CD4-positive, CD25-positive, alpha-beta regulatory T cell (primary cell): ENCODE data around the gene RELL2. TPM values are rescaled to one million over a fixed set of nuclear protein-coding genes. Genes with fewer than 3 reads are reported as not detected.
A peak's percentile ranks its signal among the peaks of the same experiment; 100 is the strongest.

Source experiments
- ATAC-seq, 2 donors: fragments of 150-1000 bp; cut with Tn5 transposase; one replicate each; pipeline ENCODE4 v1.10.0; 2021; ENCODE audit warnings: low read depth in 2 of 2, moderate number of reproducible peaks in 2 of 2, moderate library complexity in 1 of 2
- DNase-seq, 3 donors: peaks; one replicate each; pipeline versions ENCODE4 v3.0.0 to v3.0.0-alpha.2; 2012 to 2022; ENCODE audit warnings: mixed read lengths in 1 of 3
- H3K27ac ChIP-seq: one replicate; pipeline ENCODE4 v1.7.0; 2013; ENCODE audit warnings: mild to moderate bottlenecking, low read length; ENCODE audit not compliant: insufficient read depth, poor library complexity, severe bottlenecking
- H3K27me3 ChIP-seq: one replicate; pipeline ENCODE4 v1.7.0; 2013; ENCODE audit warnings: low read length; ENCODE audit not compliant: control insufficient read depth, insufficient read depth
- H3K36me3 ChIP-seq: one replicate; pipeline ENCODE4 v1.7.0; 2013; ENCODE audit warnings: mild to moderate bottlenecking, low read length, moderate library complexity; ENCODE audit not compliant: control insufficient read depth, insufficient read depth
- H3K4me1 ChIP-seq: 2 replicates; pipeline ENCODE4 v1.7.0; 2013; ENCODE audit warnings: mild to moderate bottlenecking, low read length; ENCODE audit not compliant: insufficient read depth, control insufficient read depth, poor library complexity, severe bottlenecking
- H3K4me3 ChIP-seq: one replicate; pipeline ENCODE4 v1.7.0; 2013; ENCODE audit warnings: low read depth, mild to moderate bottlenecking, low read length, moderate library complexity
- H3K9me3 ChIP-seq, 2 experiments: 1 replicate in 1 of 2; 2 replicates in 1 of 2; pipeline ENCODE4 v1.7.0; 2013; ENCODE audit warnings: low read length in 2 of 2, mild to moderate bottlenecking in 1 of 2, moderate library complexity in 1 of 2; ENCODE audit not compliant: control insufficient read depth in 2 of 2
- H3K27ac Mint-ChIP-seq, 3 donors: one replicate each; pipeline ENCODE4 v1.8.0; 2020 to 2022; ENCODE audit warnings: mild to moderate bottlenecking in 3 of 3, mixed read lengths in 3 of 3, moderate library complexity in 2 of 3
- H3K27me3 Mint-ChIP-seq: one replicate; pipeline ENCODE4 v1.8.0; 2022; ENCODE audit warnings: mild to moderate bottlenecking, mixed read lengths
- H3K36me3 Mint-ChIP-seq: one replicate; pipeline ENCODE4 v1.8.0; 2020; ENCODE audit warnings: mixed read lengths
- H3K4me1 Mint-ChIP-seq, 4 donors: one replicate each; pipeline ENCODE4 v1.8.0; 2020 to 2022; ENCODE audit warnings: mixed read lengths in 4 of 4, mild to moderate bottlenecking in 1 of 4
- H3K4me3 Mint-ChIP-seq, 4 donors: one replicate each; pipeline ENCODE4 v1.8.0; 2020 to 2022; ENCODE audit warnings: mild to moderate bottlenecking in 4 of 4, mixed read lengths in 4 of 4, moderate library complexity in 3 of 4
- H3K9me3 Mint-ChIP-seq, 7 donors: one replicate each; pipeline ENCODE4 v1.8.0; 2020 to 2022; ENCODE audit warnings: mixed read lengths in 7 of 7, mild to moderate bottlenecking in 3 of 7, moderate library complexity in 2 of 7
- polyA plus RNA-seq, 4 donors: library from polyadenylated mRNA; unstranded; fragments of 300-500 nt; fragmentation: Illumina TruSeq; gene quantifications; one replicate each; pipeline ENCODE4 v1.2.3, GENCODE V29; 2021
- total RNA-seq: library from RNA; stranded (reverse); gene quantifications from one replicate; pipeline ENCODE4 v1.2.3, GENCODE V29; 2022

RELL2 gene
- total and polyA plus RNA-seq, 5 donors from 2014 or later = 2.4 to 20.5 (median 3.8) TPM

GRCh38 chr5:141641634-141642267, 5.0 kb downstream of the RELL2 start:
- Mint-ChIP-seq H3K36me3 (peaks cover 24% of the 10 kb centered on the region), H3K27me3 (no peaks in the 10 kb centered on the region), H3K9me3 (no peaks in the 10 kb centered on the region), H3K27ac (peak overlapping the region in 1 of 3 donors; percentile 37), H3K4me1 (peaks cover 3 to 23% (median 17%) of the 10 kb centered on the region in 4 donors), H3K4me3 (peak overlapping the region in 1 of 4 donors; percentile 46)
- Histone ChIP-seq H3K9me3 (no peaks in the 10 kb centered on the region), H3K36me3 (peaks cover 41% of the 10 kb centered on the region), H3K4me1 (peaks cover 19% of the 10 kb centered on the region), H3K27ac (no peak overlapping the region), H3K27me3 (no peaks in the 10 kb centered on the region), H3K4me3 (no peak overlapping the region)
- DNase-seq = peak in 1 of 3 donors; percentile 46
- no peak for ATAC-seq

GRCh38 chr5:141646026-141646425, 9.2 kb downstream of the RELL2 start:
- no peak overlapping the region for H3K4me3 Mint-ChIP-seq
- no peak for DNase-seq
- no peak for ATAC-seq
- H3K27ac ChIP-seq = no peak overlapping the region
- no peak overlapping the region for H3K4me3 ChIP-seq
- no peaks in the 10 kb centered on the region for H3K9me3 ChIP-seq
- peaks cover 4 to 43% (median 31%) of the 10 kb centered on the region in 4 donors for H3K4me1 Mint-ChIP-seq
- H3K4me1 ChIP-seq = peaks cover 22% of the 10 kb centered on the region
- H3K27ac Mint-ChIP-seq = peak overlapping the region in 1 of 3 donors; percentile 27
- H3K27me3 ChIP-seq = no peaks in the 10 kb centered on the region
- H3K9me3 Mint-ChIP-seq = no peaks in the 10 kb centered on the region
- H3K36me3 Mint-ChIP-seq = peaks cover 30% of the 10 kb centered on the region
- no peaks in the 10 kb centered on the region for H3K27me3 Mint-ChIP-seq
- peaks cover 53% of the 10 kb centered on the region for H3K36me3 ChIP-seq

GRCh38 chr5:141647242-141647641, 10.4 kb downstream of the RELL2 start:
- Mint-ChIP-seq H3K27ac (peak overlapping the region in 1 of 3 donors; percentile 73), H3K9me3 (no peaks in the 10 kb centered on the region), H3K27me3 (no peaks in the 10 kb centered on the region), H3K4me3 (peak overlapping the region in 1 of 4 donors; percentile 46), H3K36me3 (peaks cover 28% of the 10 kb centered on the region), H3K4me1 (peaks cover 7 to 52% (median 32%) of the 10 kb centered on the region in 4 donors)
- no peak for ATAC-seq
- Histone ChIP-seq H3K27ac (no peak overlapping the region), H3K36me3 (peaks cover 49% of the 10 kb centered on the region), H3K9me3 (no peaks in the 10 kb centered on the region), H3K4me1 (peaks cover 30% of the 10 kb centered on the region), H3K27me3 (no peaks in the 10 kb centered on the region), H3K4me3 (no peak overlapping the region)
- no peak for DNase-seq

GRCh38 chr5:141647851-141648250, 11.1 kb downstream of the RELL2 start:
- H3K27me3 ChIP-seq = no peaks in the 10 kb centered on the region
- Mint-ChIP-seq H3K4me1 (peaks cover 12 to 58% (median 36%) of the 10 kb centered on the region in 4 donors), H3K9me3 (no peaks in the 10 kb centered on the region), H3K36me3 (peaks cover 24% of the 10 kb centered on the region), H3K4me3 (peak overlapping the region in 1 of 4 donors; percentile 46), H3K27ac (peak overlapping the region in 1 of 3 donors; percentile 73), H3K27me3 (no peaks in the 10 kb centered on the region)
- peaks cover 45% of the 10 kb centered on the region for H3K36me3 ChIP-seq
- no peaks in the 10 kb centered on the region for H3K9me3 ChIP-seq
- ATAC-seq = no peak
- H3K4me3 ChIP-seq = no peak overlapping the region
- no peak overlapping the region for H3K27ac ChIP-seq
- DNase-seq = no peak
- H3K4me1 ChIP-seq = peaks cover 31% of the 10 kb centered on the region

- Histone ChIP-seq H3K36me3 (peaks cover 38% of the 10 kb centered on the region), H3K27ac (no peak overlapping the region), H3K4me3 (no peak overlapping the region), H3K9me3 (no peaks in the 10 kb centered on the region), H3K27me3 (no peaks in the 10 kb centered on the region), H3K4me1 (peaks cover 31% of the 10 kb centered on the region)
- peaks cover 19 to 64% (median 37%) of the 10 kb centered on the region in 4 donors for H3K4me1 Mint-ChIP-seq
- ATAC-seq (no peak), DNase-seq (no peak)
- H3K27me3 Mint-ChIP-seq = no peaks in the 10 kb centered on the region
- H3K9me3 Mint-ChIP-seq = no peaks in the 10 kb centered on the region
- peaks cover 20% of the 10 kb centered on the region for H3K36me3 Mint-ChIP-seq
- H3K27ac Mint-ChIP-seq = peak overlapping the region in 2 of 3 donors; percentile 50 to 62
- peak overlapping the region; percentile 0 to 93 (median 19) for H3K4me3 Mint-ChIP-seq
These were observed 12.4 kb downstream of the RELL2 start for GRCh38 chr5:141649056-141649688.

GRCh38 chr5:141649972-141650371, 13.2 kb downstream of the RELL2 start:
- peaks cover 17% of the 10 kb centered on the region for H3K36me3 Mint-ChIP-seq
- H3K4me3 ChIP-seq = peak overlapping the region; percentile 65
- peak overlapping the region; percentile 34 to 81 (median 50) for H3K27ac Mint-ChIP-seq
- ATAC-seq (no peak), DNase-seq (no peak)
- no peaks in the 10 kb centered on the region for H3K9me3 Mint-ChIP-seq
- H3K4me3 Mint-ChIP-seq = peak overlapping the region; percentile 83 to 97 (median 94)
- no peaks in the 10 kb centered on the region for H3K27me3 Mint-ChIP-seq
- H3K27ac ChIP-seq = peak overlapping the region; percentile 79
- H3K36me3 ChIP-seq = peaks cover 32% of the 10 kb centered on the region
- H3K27me3 ChIP-seq = no peaks in the 10 kb centered on the region
- no peaks in the 10 kb centered on the region for H3K9me3 ChIP-seq
- H3K4me1 ChIP-seq = peaks cover 31% of the 10 kb centered on the region
- peaks cover 19 to 64% (median 37%) of the 10 kb centered on the region in 4 donors for H3K4me1 Mint-ChIP-seq

GRCh38 chr5:141650851-141651727, 14.3 kb downstream of the RELL2 start, which contains the start of gene FCHSD1:
Gene FCHSD1 (minus strand): TSS chr5:141651418. CDS start chr5:141651368, 50 bp downstream.
- Histone ChIP-seq H3K4me1 (peaks cover 31% of the 10 kb centered on the region), H3K27me3 (no peaks in the 10 kb centered on the region), H3K36me3 (peaks cover 22% of the 10 kb centered on the region), H3K9me3 (no peaks in the 10 kb centered on the region), H3K27ac (peak within 1 kb of the TSS; percentile 79), H3K4me3 (peak within 1 kb of the TSS; percentile 81)
- Mint-ChIP-seq H3K27ac (peak within 1 kb of the TSS; percentile 81 to 94 (median 82)), H3K4me3 (peak within 1 kb of the TSS; percentile 83 to 97 (median 94)), H3K4me1 (peaks cover 19 to 62% (median 36%) of the 10 kb centered on the region in 4 donors), H3K27me3 (no peaks in the 10 kb centered on the region), H3K9me3 (no peaks in the 10 kb centered on the region), H3K36me3 (peaks cover 12% of the 10 kb centered on the region)
- ATAC-seq (peak; percentile 91), DNase-seq (peak; percentile 80 to 85 (median 81))
